CD4-positive, alpha-beta T cell treated with Interleukin-2 at 100 ng/mL for 4 hours (primary cell): Measurements from ENCODE around the gene MAP2K5.
A peak's percentile ranks its signal among the peaks of the same experiment; 100 is the strongest.

ENCODE experiments used
- DNase-seq: peaks from one replicate; pipeline ENCODE4 v3.0.0-alpha.2; 2020; ENCODE audit warnings: low spot score

MAP2K5 gene

GRCh38 chr15:67723294-67724024 is 181.0 kb downstream of the MAP2K5 start:
- no peak for DNase-seq

GRCh38 chr15:67724691-67725375 is 182.3 kb downstream of the MAP2K5 start:
- no peak for DNase-seq

- no peak for DNase-seq
These were observed 187.6 kb downstream of the MAP2K5 start for GRCh38 chr15:67730135-67730534.

GRCh38 chr15:67731112-67731721 is 188.7 kb downstream of the MAP2K5 start:
- DNase-seq = no peak

GRCh38 chr15:67732164-67732563 is 189.7 kb downstream of the MAP2K5 start:
- DNase-seq = no peak

- DNase-seq = no peak
These were observed 190.3 kb downstream of the MAP2K5 start for GRCh38 chr15:67732671-67733374.

GRCh38 chr15:67735896-67736295 is 193.4 kb downstream of the MAP2K5 start:
- DNase-seq = no peak

- DNase-seq = no peak
These were observed 194.3 kb downstream of the MAP2K5 start for GRCh38 chr15:67736810-67737209.

- no peak for DNase-seq
These were observed 195.6 kb downstream of the MAP2K5 start for GRCh38 chr15:67738056-67738455.

GRCh38 chr15:67740405-67740804 is 197.9 kb downstream of the MAP2K5 start:
- DNase-seq = no peak

- no peak for DNase-seq
These were observed 198.8 kb downstream of the MAP2K5 start for GRCh38 chr15:67741308-67741707.

- no peak for DNase-seq
These were observed 201.1 kb downstream of the MAP2K5 start for GRCh38 chr15:67743558-67743957.

- DNase-seq = no peak
These were observed 202.0 kb downstream of the MAP2K5 start for GRCh38 chr15:67744331-67745072.

GRCh38 chr15:67745073-67746006 is 202.8 kb downstream of the MAP2K5 start:
- no peak for DNase-seq

GRCh38 chr15:67746022-67746421 is 203.5 kb downstream of the MAP2K5 start:
- no peak for DNase-seq

- DNase-seq = peak; percentile 4
These were observed 203.9 kb downstream of the MAP2K5 start for GRCh38 chr15:67746450-67746849.

- DNase-seq = no peak
These were observed 205.4 kb downstream of the MAP2K5 start for GRCh38 chr15:67747921-67748320.

- DNase-seq = no peak
These were observed 207.9 kb downstream of the MAP2K5 start for GRCh38 chr15:67750371-67750770.

GRCh38 chr15:67753891-67754290 is 211.4 kb downstream of the MAP2K5 start:
- DNase-seq = no peak

GRCh38 chr15:67755264-67755663 is 212.8 kb downstream of the MAP2K5 start:
- DNase-seq = no peak

GRCh38 chr15:67755936-67756335 is 213.4 kb downstream of the MAP2K5 start:
- DNase-seq = no peak
